PFSK-1 (cell line): ENCODE results near the gene SET.
A peak's percentile ranks its signal among the peaks of the same experiment; 100 is the strongest.

Experiments used
- FOXP2 ChIP-seq: optimal IDR thresholded peaks from 2 replicates; pipeline ENCODE3; 2011; ENCODE audit warnings: borderline replicate concordance, control low read depth, inconsistent platforms; ENCODE audit not compliant: insufficient read depth; ENCODE audit errors: extremely low read length, extremely low read depth
- POLR2AphosphoS5 ChIP-seq: IDR thresholded peaks from 2 replicates; pipeline ENCODE4 v1.6.1; 2012; ENCODE audit warnings: low read depth, mild to moderate bottlenecking, control low read depth, low read length, moderate library complexity
- SIN3A ChIP-seq: IDR thresholded peaks from 2 replicates; pipeline ENCODE4 v1.6.1; 2012; ENCODE audit warnings: mild to moderate bottlenecking, low read length, moderate library complexity, borderline replicate concordance; ENCODE audit not compliant: insufficient read depth
- TAF1 ChIP-seq: IDR thresholded peaks from 2 replicates; pipeline ENCODE4 v1.6.1; 2012; ENCODE audit warnings: low read length, control low read depth, borderline replicate concordance; ENCODE audit not compliant: insufficient read depth
- TF ChIP-seq, protein P1 (sequence below), 2 experiments: IDR thresholded peaks; 2 replicates each; pipeline versions ENCODE4 v1.6.1 to v1.8.0; 2011 to 2012; ENCODE audit warnings: low read depth in 2 of 2, low read length in 2 of 2, control low read depth in 1 of 2, inconsistent platforms in 1 of 2, mild to moderate bottlenecking in 1 of 2, moderate library complexity in 1 of 2; ENCODE audit not compliant: insufficient read depth in 1 of 2

DNA sequence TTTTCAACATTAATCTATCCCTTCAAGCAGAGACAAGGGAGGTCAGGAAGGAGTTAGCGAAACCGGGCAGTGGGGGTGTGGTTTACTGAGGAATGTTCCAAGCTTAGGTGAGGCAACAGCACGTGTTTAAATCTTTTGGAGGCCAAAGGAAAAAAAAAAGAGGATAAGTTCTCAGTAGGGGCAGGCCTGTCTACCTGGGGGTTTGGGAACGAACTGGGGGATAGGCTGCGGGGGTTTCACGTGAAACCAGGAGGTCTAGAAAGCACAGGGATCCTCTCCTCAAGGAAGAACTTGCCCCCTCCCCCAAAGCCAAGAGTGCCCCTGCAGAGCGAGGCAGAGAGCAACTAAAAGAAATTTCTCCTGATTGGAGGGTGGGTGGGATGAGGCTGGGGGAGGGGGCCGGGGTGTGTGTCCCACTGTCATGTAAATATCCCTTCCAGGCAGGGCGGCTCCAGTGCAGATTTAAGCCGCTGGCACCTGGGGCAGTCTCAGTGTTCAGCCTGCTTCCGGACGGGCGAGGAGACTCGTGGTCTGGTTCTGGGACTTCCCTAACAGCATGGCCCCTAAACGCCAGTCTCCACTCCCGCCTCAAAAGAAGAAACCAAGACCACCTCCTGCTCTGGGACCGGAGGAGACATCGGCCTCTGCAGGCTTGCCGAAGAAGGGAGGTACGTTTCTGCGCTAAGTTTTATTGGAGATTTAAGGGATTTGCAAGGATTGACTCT, 5.5 kb upstream of the SET start:
- TF ChIP-seq POLR2AphosphoS5 = peak; percentile 14; the same call in 1 of the 2 replicates
- TF ChIP-seq, protein P1, sequence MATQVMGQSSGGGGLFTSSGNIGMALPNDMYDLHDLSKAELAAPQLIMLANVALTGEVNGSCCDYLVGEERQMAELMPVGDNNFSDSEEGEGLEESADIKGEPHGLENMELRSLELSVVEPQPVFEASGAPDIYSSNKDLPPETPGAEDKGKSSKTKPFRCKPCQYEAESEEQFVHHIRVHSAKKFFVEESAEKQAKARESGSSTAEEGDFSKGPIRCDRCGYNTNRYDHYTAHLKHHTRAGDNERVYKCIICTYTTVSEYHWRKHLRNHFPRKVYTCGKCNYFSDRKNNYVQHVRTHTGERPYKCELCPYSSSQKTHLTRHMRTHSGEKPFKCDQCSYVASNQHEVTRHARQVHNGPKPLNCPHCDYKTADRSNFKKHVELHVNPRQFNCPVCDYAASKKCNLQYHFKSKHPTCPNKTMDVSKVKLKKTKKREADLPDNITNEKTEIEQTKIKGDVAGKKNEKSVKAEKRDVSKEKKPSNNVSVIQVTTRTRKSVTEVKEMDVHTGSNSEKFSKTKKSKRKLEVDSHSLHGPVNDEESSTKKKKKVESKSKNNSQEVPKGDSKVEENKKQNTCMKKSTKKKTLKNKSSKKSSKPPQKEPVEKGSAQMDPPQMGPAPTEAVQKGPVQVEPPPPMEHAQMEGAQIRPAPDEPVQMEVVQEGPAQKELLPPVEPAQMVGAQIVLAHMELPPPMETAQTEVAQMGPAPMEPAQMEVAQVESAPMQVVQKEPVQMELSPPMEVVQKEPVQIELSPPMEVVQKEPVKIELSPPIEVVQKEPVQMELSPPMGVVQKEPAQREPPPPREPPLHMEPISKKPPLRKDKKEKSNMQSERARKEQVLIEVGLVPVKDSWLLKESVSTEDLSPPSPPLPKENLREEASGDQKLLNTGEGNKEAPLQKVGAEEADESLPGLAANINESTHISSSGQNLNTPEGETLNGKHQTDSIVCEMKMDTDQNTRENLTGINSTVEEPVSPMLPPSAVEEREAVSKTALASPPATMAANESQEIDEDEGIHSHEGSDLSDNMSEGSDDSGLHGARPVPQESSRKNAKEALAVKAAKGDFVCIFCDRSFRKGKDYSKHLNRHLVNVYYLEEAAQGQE (IDR thresholded peaks at IDR 0.05; ENCODE audit: insufficient read depth in 1 of 2, low read depth in 2 of 2, low read length in 2 of 2) = no peak
- TF ChIP-seq SIN3A = no peak
- 0 out of 2 replicates have a peak, but pooled peaks have one; percentile 21 for TF ChIP-seq TAF1
- TF ChIP-seq FOXP2 = no peak
